Kidney capillary endothelial cell (primary cell): Measurements from ENCODE around the gene LRIG1.

Source experiments
- DNase-seq: peaks from one replicate; pipeline ENCODE4 v3.0.0-alpha.2; 2018; ENCODE audit warnings: low spot score

LRIG1 gene

DNA sequence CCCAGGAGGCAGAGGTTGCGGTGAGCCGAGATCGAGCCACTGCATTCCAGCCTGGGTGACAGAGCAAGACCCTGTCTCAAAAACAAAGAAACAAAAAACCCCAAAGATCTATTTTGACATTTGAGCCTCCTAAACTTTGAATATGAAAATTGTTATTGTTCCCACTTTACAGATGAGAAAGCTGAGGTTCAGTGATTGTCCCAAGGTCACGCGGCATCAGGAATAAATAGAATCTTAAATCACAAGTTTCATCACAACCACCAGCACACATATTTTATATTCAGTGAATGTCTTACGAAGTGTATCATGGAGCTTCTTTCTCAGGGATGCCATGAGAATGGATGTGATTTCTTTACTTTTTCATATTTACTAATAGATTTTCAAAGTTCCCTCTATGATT is 5.3 kb upstream of the LRIG1 start:
- DNase-seq: no peak

GRCh38 chr3:66504850-66505641 is 4.2 kb upstream of the LRIG1 start:
- DNase-seq: no peak

DNA sequence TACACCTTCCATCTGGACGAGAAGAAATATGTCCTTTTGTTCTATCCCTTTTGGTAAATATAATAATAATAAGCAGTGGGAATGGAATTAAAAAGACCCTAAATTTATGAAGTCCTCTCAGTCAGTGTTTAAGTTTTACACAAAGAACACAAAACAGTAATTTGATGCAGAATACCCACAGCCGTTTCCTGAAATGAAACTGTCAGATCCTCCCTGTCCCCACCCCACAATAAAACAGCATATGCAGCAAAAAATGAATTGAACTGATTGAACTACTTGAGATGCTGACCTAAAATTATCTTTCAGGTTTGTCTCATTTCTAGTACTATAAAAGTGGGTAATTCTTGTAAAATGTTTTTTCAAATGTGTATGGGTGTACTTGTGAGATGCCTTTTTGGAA is 2.2 kb upstream of the LRIG1 start:
- DNase-seq: no peak

DNA sequence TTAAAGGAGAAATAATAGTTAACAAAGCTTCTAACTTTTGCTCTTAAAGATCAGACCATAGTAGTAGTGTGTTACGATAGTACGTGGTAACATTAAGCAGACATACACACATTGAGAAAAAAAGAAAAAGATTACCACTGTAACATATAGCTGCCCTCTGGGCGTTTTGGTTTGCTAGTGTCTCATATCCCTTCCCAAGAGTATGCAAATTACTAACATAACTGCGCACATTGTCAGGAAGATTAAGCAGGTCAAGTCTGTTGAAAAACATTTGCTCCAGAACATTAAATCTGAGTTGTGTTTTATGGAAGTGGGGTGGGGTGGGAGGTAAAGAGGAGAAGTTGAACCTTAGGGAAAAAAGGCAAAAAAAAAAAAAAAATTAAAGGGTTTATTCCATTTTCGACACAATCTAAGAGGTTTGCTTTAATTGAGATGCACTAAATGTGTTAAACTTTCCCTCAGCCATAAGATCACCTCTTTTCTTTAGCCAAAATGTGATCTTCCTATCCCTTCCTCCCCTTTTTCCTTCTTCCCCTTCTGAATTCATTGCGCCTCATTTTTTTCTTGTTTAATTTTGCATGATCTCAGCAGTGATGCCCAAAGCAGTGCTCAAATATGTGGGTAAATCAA is 1.5 kb upstream of the LRIG1 start:
- DNase-seq: no peak

DNA sequence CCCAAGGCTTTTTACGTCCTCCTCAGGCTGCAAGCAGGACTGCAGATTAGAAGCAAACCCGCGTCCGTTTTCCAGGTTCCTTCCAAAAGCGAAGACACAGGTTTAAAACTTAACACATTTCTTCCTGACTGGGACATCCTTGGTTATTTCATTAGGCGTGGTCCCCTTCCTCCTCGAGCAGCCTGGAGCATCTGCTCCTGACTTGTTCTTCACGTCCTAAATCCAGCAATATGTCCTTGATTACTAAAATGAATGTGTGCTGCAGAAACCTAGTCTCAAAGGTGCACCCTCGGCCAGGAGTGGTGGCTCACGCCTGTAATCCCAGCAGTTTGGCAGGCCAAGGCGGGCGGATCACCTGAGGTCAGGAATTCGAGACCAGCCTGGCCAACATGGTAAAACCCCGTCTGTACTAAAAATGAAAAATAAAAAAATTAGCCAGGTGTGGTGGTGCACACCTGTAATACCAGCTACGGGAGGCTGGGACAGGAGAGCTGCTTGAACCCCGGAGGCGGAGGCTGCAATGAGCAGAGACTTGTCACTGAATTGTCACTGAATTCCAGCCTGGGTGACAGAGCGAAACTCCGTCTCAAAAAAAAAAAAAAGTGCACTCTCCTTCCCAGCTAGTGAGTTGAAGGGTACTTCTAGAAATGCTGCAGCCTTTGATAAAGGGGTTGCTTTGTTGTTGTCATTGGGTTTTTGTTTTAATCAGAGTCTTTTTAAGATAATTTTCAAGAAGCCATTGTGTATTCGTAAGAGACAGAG is 842 bp upstream of the LRIG1 start:
- DNase-seq: no peak

DNA sequence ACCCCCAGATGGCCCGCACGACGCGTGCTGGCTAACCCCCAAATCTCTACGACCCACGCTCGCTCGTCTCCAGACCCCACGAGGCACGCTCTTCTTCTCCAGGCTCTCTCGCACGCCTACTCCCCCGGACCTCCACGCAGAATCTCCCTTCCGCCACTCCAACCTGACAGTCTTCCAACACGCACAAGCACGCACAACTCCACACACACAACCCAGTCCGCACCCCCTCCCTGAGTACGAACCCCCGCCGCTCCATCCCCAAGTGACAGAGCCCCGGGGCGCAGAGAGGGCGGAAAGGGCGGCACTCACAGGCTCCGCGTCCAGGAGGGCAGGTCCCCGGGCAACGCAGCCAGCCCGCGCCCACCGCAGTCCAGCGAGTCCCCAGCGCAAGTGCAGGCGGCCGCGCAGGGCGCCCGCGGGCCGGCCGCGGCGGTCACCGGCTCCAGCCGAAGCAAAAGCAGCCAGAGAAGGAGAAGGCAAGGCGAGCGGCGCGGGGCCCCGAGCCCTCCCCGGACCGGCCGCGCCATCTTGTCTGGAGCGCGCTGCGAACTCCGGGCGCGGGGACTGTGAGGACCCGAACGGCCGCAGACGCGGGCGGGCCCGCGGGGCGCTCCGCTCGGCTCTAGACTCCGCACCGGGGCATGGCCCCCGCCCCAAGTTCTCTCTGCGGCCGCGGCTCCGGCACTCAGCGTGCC is 794 bp downstream of the LRIG1 start:
- peak; percentile 3 for DNase-seq

- no peak for DNase-seq
Measured at GRCh38 chr3:66498687-66499621, 1.9 kb downstream of the LRIG1 start.

DNA sequence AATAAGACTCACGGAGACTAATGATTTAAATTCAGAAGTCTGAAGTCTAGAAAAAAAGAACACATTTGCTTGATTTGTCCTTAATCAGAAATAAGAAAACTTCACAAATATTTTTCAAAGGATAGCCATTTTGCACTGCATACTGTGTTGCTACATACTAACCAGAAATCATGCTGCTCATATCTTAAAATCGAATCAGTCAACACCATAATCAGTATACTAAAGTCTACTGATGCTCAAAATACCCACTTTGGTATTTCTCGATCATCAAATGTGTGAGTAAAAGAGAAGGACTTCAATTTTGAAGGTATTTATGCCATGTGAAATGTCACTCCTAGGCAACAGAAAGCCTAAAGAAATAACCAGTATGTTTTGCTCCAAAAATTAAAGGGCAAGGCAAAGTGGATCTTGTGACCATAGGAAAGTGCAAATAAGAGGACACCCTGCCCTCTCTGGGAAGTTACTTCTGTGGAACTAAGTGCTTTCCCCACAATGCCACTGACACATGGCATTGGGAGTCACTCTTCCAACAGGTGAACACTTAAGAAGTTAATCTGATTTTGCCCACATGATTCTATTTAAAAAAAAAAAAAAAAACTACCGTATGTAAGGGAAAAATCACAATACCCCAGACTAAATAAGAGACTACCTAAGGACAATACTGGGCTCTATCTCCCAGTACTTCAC is 2.7 kb downstream of the LRIG1 start:
- DNase-seq: no peak

DNA sequence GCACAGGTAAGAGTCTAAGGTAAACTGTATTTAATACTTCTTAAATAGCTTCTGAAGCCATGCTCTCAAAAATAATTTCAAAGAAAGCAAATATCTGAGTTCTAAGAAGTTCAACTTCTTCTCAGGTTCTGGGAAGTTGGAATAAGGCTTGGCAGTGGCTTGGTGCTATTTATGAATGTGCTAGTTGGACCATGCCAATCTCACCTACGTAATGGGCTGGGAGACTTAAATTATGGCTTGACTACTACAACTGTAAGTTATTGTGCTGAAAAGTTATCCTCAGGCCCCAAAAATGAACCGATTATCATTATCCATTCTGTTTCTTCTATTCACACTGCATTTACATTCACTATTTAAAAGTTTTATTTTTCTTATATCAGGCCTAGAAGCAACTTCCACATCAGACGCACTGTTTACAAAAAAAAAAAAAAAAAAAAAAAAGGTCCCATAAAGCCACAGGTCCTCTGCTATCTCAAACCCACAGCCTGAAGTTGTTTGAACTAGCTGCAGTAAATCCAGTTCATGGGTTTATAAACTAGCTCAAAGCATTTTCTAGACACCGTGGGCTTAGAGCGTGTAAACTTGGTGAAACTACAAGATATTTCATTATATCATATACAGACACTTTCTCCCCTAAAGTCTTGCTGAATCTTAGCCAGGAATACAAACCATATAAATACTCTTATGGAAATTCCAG is 3.4 kb downstream of the LRIG1 start:
- DNase-seq: no peak

DNA sequence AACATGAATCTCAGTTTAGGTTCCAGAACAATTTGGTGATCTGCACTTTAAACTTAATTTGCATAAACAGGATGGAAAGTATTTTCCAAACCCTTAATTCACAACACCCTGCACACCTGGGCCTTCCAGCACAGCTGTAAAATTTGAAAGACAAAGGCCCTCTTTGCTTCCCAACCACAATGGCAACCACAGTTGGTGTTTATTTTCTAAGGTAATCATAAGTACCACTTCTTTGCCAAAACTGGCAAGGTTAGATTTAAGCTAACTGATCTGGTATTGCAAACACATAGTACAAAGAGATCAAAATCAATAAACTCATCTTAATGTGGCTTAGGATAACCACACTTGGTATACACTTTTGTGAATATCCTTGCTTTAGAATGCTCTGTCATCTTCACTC is 4.1 kb downstream of the LRIG1 start:
- DNase-seq: no peak

- no peak for DNase-seq
Measured at GRCh38 chr3:66496301-66496700, 4.5 kb downstream of the LRIG1 start.

DNA sequence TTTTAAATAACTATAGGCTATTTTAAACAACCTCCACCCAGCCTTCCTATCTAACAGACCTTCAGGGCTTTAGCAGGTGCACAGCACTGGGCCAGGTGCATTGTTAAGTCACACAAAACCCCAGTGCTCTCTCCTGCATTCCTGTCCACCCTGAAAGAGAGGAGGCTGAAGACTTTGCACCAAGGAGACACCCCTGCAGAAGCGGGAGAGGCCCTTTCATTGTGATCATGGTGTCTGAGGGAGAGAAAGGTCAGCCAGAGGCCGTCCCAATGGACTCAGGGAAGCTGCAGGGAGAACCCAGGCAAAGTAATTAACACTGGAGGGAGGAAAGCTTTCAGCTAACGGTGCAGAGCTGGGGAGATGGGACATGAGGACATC is 5.2 kb downstream of the LRIG1 start:
- DNase-seq: no peak

- DNase-seq: no peak
Measured at GRCh38 chr3:66494959-66495667, 5.7 kb downstream of the LRIG1 start.

GRCh38 chr3:66493458-66494099 is 7.2 kb downstream of the LRIG1 start:
- DNase-seq: no peak

- no peak for DNase-seq
Measured at GRCh38 chr3:66492672-66493071, 8.2 kb downstream of the LRIG1 start.

- no peak for DNase-seq
Measured at GRCh38 chr3:66492071-66492470, 8.8 kb downstream of the LRIG1 start.

- no peak for DNase-seq
Measured at GRCh38 chr3:66490984-66491383, 9.8 kb downstream of the LRIG1 start.

DNA sequence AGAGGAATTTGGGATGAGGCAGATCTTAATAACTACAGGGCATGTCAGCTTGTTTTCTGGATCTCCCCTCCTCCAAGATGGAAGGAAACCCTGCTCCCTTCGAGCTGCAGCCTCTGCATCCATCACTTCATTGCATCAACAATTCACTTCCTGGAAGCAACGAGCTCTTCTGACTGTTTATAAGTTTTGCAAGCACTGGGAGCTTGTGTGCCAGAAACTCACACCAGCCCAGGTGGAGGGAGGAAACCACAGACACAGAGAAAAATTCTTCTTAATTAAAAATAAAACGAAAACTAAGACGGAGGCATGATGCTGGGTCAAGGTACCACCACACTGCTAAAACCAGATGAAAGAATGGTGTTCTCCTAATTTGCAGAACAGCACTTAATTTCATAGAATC is 10.6 kb downstream of the LRIG1 start:
- no peak for DNase-seq

- DNase-seq: no peak
Measured at GRCh38 chr3:66489581-66489980, 11.2 kb downstream of the LRIG1 start.
